Hepatocyte (in vitro differentiated cells): ENCODE results near the gene ZNF222.

Experiments
- CTCF ChIP-seq: fragments of 200-600 bp; sonication (generic); IDR thresholded peaks from 2 replicates; pipeline ENCODE4 v1.5.1; 2016; ENCODE audit warnings: antibody characterized with exemption, mild to moderate bottlenecking; ENCODE audit not compliant: poor library complexity
- EZH2 ChIP-seq: fragments of 200-600 bp; sonication (generic); IDR thresholded peaks from 2 replicates; pipeline ENCODE4 v1.6.1; 2016; ENCODE audit warnings: antibody characterized with exemption, mild to moderate bottlenecking, borderline replicate concordance
- EZH2phosphoT487 ChIP-seq: fragments of 200-600 bp; sonication (generic); IDR thresholded peaks from one replicate; pipeline ENCODE4 v1.6.1; 2018; ENCODE audit warnings: antibody characterized with exemption, mild to moderate bottlenecking, low read depth, moderate library complexity; ENCODE audit not compliant: unreplicated experiment, severe bottlenecking

GRCh38 chr19:43984687-43985000 lies 40.5 kb upstream of the ZNF222 start:
- TF ChIP-seq EZH2phosphoT487 (no peak), CTCF (no peak), EZH2 (no peak)
